ENCODE results near the gene MAML3. TPM values are rescaled to one million over a fixed set of nuclear protein-coding genes. Genes with fewer than 3 reads are reported as not detected.

MAML3 gene
- total RNA-seq, 2 donors from 2014 or later, result 9.3 to 10.1 TPM

DNA sequence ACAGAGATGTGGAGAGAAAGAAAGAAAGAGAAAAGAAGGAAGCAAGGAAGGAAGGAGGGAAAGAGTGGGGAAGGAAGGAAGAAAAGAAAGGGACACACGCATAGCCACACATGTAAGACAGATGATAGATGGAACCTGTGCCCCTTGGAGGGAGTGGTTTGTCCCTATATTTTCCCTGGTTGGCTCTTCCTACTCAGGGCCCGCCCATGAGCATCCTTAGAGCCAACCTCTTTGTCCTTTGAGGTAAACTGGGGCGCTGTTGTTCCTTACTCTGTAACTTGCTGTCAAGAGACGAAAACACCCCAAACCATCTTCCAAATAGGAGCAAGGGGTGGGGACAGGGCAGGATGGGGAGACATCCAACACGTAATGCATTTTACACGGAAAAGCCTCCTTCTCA, 220.9 kb downstream of the MAML3 start:
- H3K9me3 ChIP-seq, result no peaks in the 10 kb centered on the region
- no peak overlapping the region for H3K27ac ChIP-seq
- no peak overlapping the region for H3K9ac ChIP-seq (ENCODE audit: low read depth in 2 of 2, low read length in 2 of 2)
- no peak overlapping the region for H3K4me3 ChIP-seq
- H3K4me1 ChIP-seq, result no peaks in the 10 kb centered on the region
- no peaks in the 10 kb centered on the region for H3K36me3 ChIP-seq
- intact Hi-C loops (cut with DNase I), result no loop called here
- no peak for DNase-seq
- TF ChIP-seq, protein P1, sequence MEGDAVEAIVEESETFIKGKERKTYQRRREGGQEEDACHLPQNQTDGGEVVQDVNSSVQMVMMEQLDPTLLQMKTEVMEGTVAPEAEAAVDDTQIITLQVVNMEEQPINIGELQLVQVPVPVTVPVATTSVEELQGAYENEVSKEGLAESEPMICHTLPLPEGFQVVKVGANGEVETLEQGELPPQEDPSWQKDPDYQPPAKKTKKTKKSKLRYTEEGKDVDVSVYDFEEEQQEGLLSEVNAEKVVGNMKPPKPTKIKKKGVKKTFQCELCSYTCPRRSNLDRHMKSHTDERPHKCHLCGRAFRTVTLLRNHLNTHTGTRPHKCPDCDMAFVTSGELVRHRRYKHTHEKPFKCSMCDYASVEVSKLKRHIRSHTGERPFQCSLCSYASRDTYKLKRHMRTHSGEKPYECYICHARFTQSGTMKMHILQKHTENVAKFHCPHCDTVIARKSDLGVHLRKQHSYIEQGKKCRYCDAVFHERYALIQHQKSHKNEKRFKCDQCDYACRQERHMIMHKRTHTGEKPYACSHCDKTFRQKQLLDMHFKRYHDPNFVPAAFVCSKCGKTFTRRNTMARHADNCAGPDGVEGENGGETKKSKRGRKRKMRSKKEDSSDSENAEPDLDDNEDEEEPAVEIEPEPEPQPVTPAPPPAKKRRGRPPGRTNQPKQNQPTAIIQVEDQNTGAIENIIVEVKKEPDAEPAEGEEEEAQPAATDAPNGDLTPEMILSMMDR (IDR thresholded peaks at IDR 0.05), result no peak
- no peaks in the 10 kb centered on the region for H3K27me3 ChIP-seq

DNA sequence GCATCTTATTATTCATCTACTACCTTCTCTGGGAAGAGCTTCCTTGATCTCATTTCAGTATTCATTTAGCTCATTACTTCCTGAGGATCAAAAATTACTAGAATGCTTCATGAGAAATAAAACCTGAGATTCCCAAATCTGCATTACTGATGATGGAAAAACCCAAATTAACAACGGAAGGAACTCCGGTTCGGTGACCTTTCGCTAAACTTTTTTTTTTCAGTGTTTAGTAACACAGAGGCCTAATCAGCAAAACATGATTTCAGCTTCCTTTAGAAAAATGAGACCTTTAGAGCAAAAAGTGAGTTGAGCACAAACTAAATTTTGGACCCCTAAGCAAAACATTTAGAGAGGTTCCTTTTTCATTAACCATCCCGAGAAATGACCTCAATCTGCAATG, 229.2 kb downstream of the MAML3 start:
- Histone ChIP-seq H3K27me3 (no peaks in the 10 kb centered on the region), H3K4me1 (no peaks in the 10 kb centered on the region), H3K9ac (ENCODE audit: low read depth in 2 of 2, low read length in 2 of 2) (no peak overlapping the region), H3K36me3 (no peaks in the 10 kb centered on the region), H3K4me3 (no peak overlapping the region), H3K27ac (no peak overlapping the region), H3K9me3 (no peaks in the 10 kb centered on the region)
- intact Hi-C loops (cut with DNase I), result no loop called here
- TF ChIP-seq, protein P1 (IDR thresholded peaks at IDR 0.05), result no peak
- no peak for DNase-seq

DNA sequence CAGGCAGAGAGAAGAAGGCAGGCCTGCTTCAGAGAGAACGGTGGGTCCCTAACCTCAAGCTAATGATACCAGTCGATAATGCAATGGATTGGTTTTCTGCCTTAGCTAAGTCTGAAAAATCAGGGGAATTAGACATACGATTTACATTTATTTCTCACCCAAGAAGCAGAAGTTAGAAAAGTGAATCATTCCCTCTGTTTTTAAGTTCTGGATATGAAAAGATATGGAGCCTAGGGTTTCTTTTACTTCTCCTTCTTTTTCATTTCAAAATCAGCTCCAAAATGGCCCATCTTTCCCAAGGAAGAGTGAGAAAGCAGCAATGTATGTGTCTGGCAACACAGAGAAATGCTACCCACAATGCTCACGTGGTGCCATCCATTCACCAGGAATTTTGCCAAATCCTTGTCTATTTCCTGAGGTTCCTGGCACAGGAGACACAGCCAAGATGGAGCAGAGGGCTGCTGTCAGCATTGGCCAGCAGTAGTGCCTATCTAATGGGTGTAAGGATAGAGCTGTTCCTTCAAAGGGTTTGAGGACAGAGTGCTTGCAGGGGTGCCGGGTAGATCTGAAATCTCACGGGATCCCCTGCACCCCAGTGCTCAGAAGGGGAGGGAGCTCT, 231.5 kb downstream of the MAML3 start:
- H3K4me1 ChIP-seq, result no peaks in the 10 kb centered on the region
- H3K27me3 ChIP-seq, result no peaks in the 10 kb centered on the region
- TF ChIP-seq, protein P1 (IDR thresholded peaks at IDR 0.05), result no peak
- no peak overlapping the region for H3K9ac ChIP-seq (ENCODE audit: low read depth in 2 of 2, low read length in 2 of 2)
- no peak overlapping the region for H3K4me3 ChIP-seq
- intact Hi-C loops (cut with DNase I), result no loop called here
- H3K27ac ChIP-seq, result no peak overlapping the region
- DNase-seq, result no peak
- no peaks in the 10 kb centered on the region for H3K36me3 ChIP-seq
- no peaks in the 10 kb centered on the region for H3K9me3 ChIP-seq

DNA sequence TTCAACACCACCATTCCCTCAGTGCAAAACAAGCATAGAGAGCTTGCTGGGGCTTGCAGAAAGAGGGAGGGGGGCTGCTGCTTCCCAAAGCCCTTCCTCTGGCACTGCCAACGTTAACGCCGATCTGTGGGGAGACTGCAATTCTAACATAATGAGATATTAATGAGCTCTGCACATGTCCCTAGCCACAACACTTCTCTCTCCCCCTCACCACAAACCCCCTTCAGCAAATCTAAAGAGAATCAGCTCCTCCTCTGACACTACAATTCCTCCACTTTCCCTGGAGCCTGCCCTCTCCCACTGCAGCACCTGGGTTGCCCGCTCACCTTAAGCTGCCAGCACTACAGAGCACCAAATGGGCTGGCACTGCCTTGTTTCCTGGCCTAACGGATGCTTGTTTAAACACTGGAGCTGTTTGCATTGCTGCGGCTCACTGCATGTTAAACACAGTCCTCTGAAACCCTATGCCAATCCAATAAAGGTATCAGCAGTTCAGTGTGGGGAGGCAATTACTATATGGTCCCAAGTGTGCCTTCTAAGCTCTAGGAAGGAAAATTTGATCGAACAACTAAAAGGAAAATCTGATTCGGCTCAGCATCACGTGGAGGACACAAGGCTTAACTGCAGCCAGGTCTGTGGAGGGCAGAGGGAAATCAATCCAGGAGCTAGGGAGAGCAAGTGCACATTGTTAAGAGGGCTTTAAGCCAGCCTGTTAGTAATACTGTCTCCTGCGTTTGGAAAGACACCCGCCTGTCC, 232.4 kb downstream of the MAML3 start:
- Histone ChIP-seq H3K9me3 (no peaks in the 10 kb centered on the region), H3K27me3 (no peaks in the 10 kb centered on the region), H3K4me1 (no peaks in the 10 kb centered on the region), H3K27ac (no peak overlapping the region), H3K4me3 (no peak overlapping the region), H3K36me3 (no peaks in the 10 kb centered on the region), H3K9ac (ENCODE audit: low read depth in 2 of 2, low read length in 2 of 2) (no peak overlapping the region)
- TF ChIP-seq, protein P1 (IDR thresholded peaks at IDR 0.05), result no peak
- intact Hi-C loops (cut with DNase I), result no loop called here
- DNase-seq, result peak; percentile 60

DNA sequence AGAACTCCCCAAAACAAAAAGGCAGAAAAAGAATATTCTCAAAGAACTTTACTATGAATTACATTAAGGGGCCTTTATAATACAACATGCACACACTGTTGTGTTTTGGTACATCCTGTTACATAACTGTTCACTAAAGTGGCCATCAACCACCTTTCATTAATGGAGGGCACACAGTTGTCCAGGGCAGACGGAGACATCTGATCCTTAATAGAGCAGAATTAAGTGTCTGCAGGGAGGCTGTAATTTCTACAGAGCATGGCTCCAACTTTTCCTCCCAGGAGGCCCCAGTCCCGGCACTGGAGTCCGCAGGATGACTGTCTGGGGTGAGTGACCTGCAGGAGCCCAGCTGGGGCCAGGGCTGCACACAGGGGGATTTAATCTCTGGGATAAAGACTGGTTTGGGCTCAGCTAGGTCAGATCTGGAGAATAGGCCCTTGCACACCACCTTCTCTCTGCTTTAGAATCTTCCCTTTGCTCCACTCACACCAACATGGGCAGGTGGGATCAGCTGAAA, 233.4 kb downstream of the MAML3 start:
- H3K4me1 ChIP-seq, result no peaks in the 10 kb centered on the region
- intact Hi-C loops (cut with DNase I), result no loop called here

More for the DNA sequence above, 233.4 kb downstream of the MAML3 start:
- Histone ChIP-seq H3K4me3 (no peak overlapping the region), H3K9ac (ENCODE audit: low read depth in 2 of 2, low read length in 2 of 2) (no peak overlapping the region), H3K9me3 (no peaks in the 10 kb centered on the region), H3K27ac (no peak overlapping the region), H3K36me3 (no peaks in the 10 kb centered on the region), H3K27me3 (no peaks in the 10 kb centered on the region)
- no peak for DNase-seq
- TF ChIP-seq, protein P1 (IDR thresholded peaks at IDR 0.05), result no peak
